ENCODE data around the gene OSBPL1A.

DNA sequence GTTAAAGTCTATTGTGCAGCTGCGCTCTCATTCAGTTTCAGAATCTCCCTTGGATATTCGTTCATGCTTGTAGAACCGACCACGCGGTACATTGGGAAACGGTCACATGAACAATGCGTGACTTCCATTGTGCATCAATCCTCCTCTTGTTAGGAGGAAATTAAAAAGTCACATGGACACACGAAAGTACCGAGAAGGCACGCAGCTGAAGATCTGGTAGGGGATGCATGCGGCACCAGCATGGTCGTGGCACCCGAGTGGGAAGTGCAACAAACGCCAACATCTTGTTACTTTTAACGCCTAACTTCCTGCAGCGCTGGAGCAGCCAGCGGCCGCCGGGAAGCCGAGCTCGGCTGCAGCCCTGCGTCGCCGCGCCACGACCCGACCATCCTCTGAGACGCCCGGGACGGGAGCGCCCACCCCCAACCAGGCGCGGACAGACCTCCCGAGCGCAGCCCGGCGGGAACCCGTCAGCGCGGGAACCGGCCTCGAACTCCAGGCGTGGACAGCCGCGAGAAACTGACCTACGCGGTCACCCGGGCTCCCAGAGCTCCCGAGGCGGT lies 412 bp downstream of the OSBPL1A start:
- TF ChIP-seq, protein P1, sequence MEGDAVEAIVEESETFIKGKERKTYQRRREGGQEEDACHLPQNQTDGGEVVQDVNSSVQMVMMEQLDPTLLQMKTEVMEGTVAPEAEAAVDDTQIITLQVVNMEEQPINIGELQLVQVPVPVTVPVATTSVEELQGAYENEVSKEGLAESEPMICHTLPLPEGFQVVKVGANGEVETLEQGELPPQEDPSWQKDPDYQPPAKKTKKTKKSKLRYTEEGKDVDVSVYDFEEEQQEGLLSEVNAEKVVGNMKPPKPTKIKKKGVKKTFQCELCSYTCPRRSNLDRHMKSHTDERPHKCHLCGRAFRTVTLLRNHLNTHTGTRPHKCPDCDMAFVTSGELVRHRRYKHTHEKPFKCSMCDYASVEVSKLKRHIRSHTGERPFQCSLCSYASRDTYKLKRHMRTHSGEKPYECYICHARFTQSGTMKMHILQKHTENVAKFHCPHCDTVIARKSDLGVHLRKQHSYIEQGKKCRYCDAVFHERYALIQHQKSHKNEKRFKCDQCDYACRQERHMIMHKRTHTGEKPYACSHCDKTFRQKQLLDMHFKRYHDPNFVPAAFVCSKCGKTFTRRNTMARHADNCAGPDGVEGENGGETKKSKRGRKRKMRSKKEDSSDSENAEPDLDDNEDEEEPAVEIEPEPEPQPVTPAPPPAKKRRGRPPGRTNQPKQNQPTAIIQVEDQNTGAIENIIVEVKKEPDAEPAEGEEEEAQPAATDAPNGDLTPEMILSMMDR (IDR thresholded peaks at IDR 0.05) = no peak
- TF ChIP-seq POLR2A (IDR thresholded peaks at IDR 0.05) = no peak

All from heart left ventricle (tissue), 13 donors.